K562 (cell line): ENCODE data around the gene PPP1R15A. TPM values are rescaled to one million over a fixed set of nuclear protein-coding genes. Genes with fewer than 3 reads are reported as not detected.

Source experiments
- ATAC-seq: fragments of 200-7000 bp; cut with Tn5 transposase; 3 replicates; pipeline ENCODE4 v1.9.1; 2020; ENCODE audit warnings: moderate library complexity
- BruUV-seq: library from RNA; stranded (reverse); fragments of 400-500 nt; replicated peaks from 2 replicates; lab custom pipeline; 2021; lab: Mats Ljungman, UMichigan
- CTCF ChIA-PET: fragments of 300-600 bp; formaldehyde crosslinking; extraction: SDS; loops from one replicate; lab custom pipeline; 2021; ENCODE audit warnings: low intra/inter-chr PET ratio; lab: Yijun Ruan, JAX
- POLR2A ChIA-PET: fragments of 300-600, 350-650 bp; sonication (Branson Sonifier 250); formaldehyde crosslinking; extraction: SDS; loops from one replicate; lab custom pipeline; 2021; ENCODE audit warnings: antibody characterized with exemption, inconsistent platforms; lab: Yijun Ruan, JAX
- DNase-seq, 4 experiments: peaks; one replicate each; pipeline versions ENCODE4 v3.0.0 to v3.0.0-alpha.2; 2011 to 2018; ENCODE audit warnings: low spot score in 3 of 4, mixed read lengths in 3 of 4; ENCODE audit errors: extremely low read depth in 1 of 4
- FAIRE-seq: peaks from 2 replicates; lab custom pipeline; 2011; peaks lifted over from hg19 to GRCh38; lab: Jason Lieb, UNC
- H2AFZ ChIP-seq: 2 replicates; pipeline ENCODE4 v1.6.0; 2011; ENCODE audit warnings: low read depth, low read length, control low read depth, inconsistent platforms
- H3K27ac ChIP-seq: fragments of 200-600 bp; 3 replicates; pipeline ENCODE4 v1.8.0; 2011; ENCODE audit warnings: low read depth, mild to moderate bottlenecking, control low read depth, inconsistent platforms, low read length, moderate library complexity, mixed read lengths; ENCODE audit errors: extremely low read depth
- H3K27me3 ChIP-seq, 2 experiments: fragments of 300-600 bp in 1 of 2; 2 replicates in 1 of 2; 3 replicates in 1 of 2; pipeline versions ENCODE4 v1.6.0 to v1.8.0; 2011; ENCODE audit warnings: inconsistent platforms in 2 of 2, low read length in 2 of 2, mild to moderate bottlenecking in 1 of 2, mixed read lengths in 1 of 2, moderate library complexity in 1 of 2; ENCODE audit not compliant: control insufficient read depth in 2 of 2, insufficient read depth in 2 of 2
- H3K36me3 ChIP-seq: fragments of 300-600 bp; 3 replicates; pipeline ENCODE4 v1.8.0; 2011; ENCODE audit warnings: mild to moderate bottlenecking, low read length, inconsistent platforms; ENCODE audit not compliant: control insufficient read depth, insufficient read depth
- H3K4me1 ChIP-seq, 2 experiments: fragments of 200-600 bp in 1 of 2; replicated peaks in 1 of 2; 2 replicates in 1 of 2; 3 replicates in 1 of 2; pipeline versions ENCODE4 v1.5.1 to v1.8.0; 2011; ENCODE audit warnings: inconsistent platforms in 2 of 2, low read length in 2 of 2, mild to moderate bottlenecking in 1 of 2, mixed read lengths in 1 of 2, moderate library complexity in 1 of 2; ENCODE audit not compliant: control insufficient read depth in 2 of 2, insufficient read depth in 2 of 2
- H3K4me2 ChIP-seq: 2 replicates; pipeline ENCODE4 v1.6.1; 2011; ENCODE audit warnings: low read length, control low read depth, inconsistent platforms, mixed read lengths; ENCODE audit not compliant: insufficient read depth
- H3K4me3 ChIP-seq: fragments of 200-600 bp; sonication (generic), shearing (Covaris generic); 2 replicates; pipeline ENCODE4 v1.5.1; 2016; ENCODE audit warnings: control low read depth, inconsistent platforms
- H3K79me2 ChIP-seq: fragments of 200-600 bp; 3 replicates; pipeline ENCODE4 v1.8.0; 2011; ENCODE audit warnings: low read length, inconsistent platforms; ENCODE audit not compliant: control insufficient read depth, insufficient read depth
- H3K9ac ChIP-seq, 2 experiments: 2 replicates each; pipeline versions ENCODE4 v1.6.0 to v1.6.1; 2011; ENCODE audit warnings: low read depth in 2 of 2, low read length in 2 of 2, control low read depth in 1 of 2, inconsistent platforms in 1 of 2, mild to moderate bottlenecking in 1 of 2, mixed read lengths in 1 of 2; ENCODE audit not compliant: insufficient read depth in 1 of 2
- H3K9me1 ChIP-seq: one replicate; pipeline ENCODE4 v1.6.0; 2011; ENCODE audit warnings: inconsistent platforms, mild to moderate bottlenecking, low read length, moderate library complexity; ENCODE audit not compliant: control insufficient read depth, insufficient read depth
- H3K9me3 ChIP-seq: replicated peaks from 2 replicates; pipeline ENCODE4 v1.5.1; 2011; ENCODE audit warnings: low read depth, low read length, inconsistent platforms; ENCODE audit not compliant: control insufficient read depth, insufficient read depth
- H4K20me1 ChIP-seq: replicated peaks from 2 replicates; pipeline ENCODE4 v1.6.1; 2011; ENCODE audit warnings: low read length, inconsistent platforms, mixed read lengths; ENCODE audit not compliant: control insufficient read depth, insufficient read depth
- NFATC3 ChIP-seq: fragments of 450-650 bp; IDR thresholded peaks from 2 replicates; pipeline ENCODE4 v1.6.1; 2017; ENCODE audit warnings: mild to moderate bottlenecking
- POLR2G ChIP-seq: fragments of 200-400 bp; formaldehyde crosslinking; IDR thresholded peaks from 2 replicates; pipeline ENCODE4 v1.6.1; 2017; ENCODE audit warnings: low read depth, mild to moderate bottlenecking, antibody characterized with exemption, low read length, moderate library complexity
- RBFOX2 ChIP-seq: fragments of 200-400 bp; formaldehyde crosslinking; IDR thresholded peaks from 2 replicates; pipeline ENCODE4 v1.6.1; 2017; ENCODE audit warnings: low read depth, mild to moderate bottlenecking, low read length, moderate library complexity
- SUPT5H ChIP-seq: fragments of 450-650 bp; IDR thresholded peaks from 2 replicates; pipeline ENCODE4 v1.6.1; 2016
- ZNF282 ChIP-seq: sonication (generic); formaldehyde crosslinking; IDR thresholded peaks from 2 replicates; pipeline ENCODE4 v1.8.1; 2023; ENCODE audit warnings: missing genetic modification reagents
- WGBS: fragments of 100-300 bp; shearing (Covaris generic); methylation state at CpG from one replicate; pipeline ENCODE4 v1.1.6; 2016; ENCODE audit warnings: low coverage, mixed read lengths; ENCODE audit not compliant: insufficient coverage; ENCODE audit errors: missing lambda C conversion rate; 5-methylcytosine and 5-hydroxymethylcytosine counted together
- in situ Hi-C: fragments of 300-500 bp; cut with MboI; formaldehyde crosslinking; loops from 4 replicates; pipeline ENCODE4 v1.15.0; 2018; ENCODE audit warnings: inconsistent platforms, mixed read lengths
- intact Hi-C: fragments of 100-400 bp; cut with micrococcal nuclease; formaldehyde crosslinking; loops from 2 replicates; pipeline ENCODE4 v1.14.2; 2022
- polyA plus RNA-seq, 8 experiments: library from polyadenylated mRNA; depleted of rRNA in 4 of 8; stranded (reverse) in 5 of 8; unstranded in 3 of 8; fragments of >200 nt; fragmentation: Nextera tagmentation in 2 of 8; fragmentation: Illumina TruSeq in 1 of 8; extraction: Ambion mirVana in 2 of 8; extraction: Trizol in 1 of 8; gene quantifications; 2 replicates each; pipeline versions ENCODE4 v1.2.1 to v1.2.3, GENCODE V29; 2011 to 2014; ENCODE audit warnings: inconsistent platforms in 1 of 8, missing spikeins in 1 of 8
- total RNA-seq, 7 experiments: library from RNA; depleted of rRNA in 6 of 7; stranded (reverse); fragments of >200 nt in 6 of 7; fragmentation: Illumina TruSeq in 2 of 7; extraction: Trizol in 2 of 7; gene quantifications; 2 replicates each; pipeline versions ENCODE4 v1.2.1 to v1.2.3, GENCODE V29; 2011 to 2021; ENCODE audit warnings: low replicate concordance in 1 of 7

Gene PPP1R15A
- total and polyA plus RNA-seq, 9 of the 15 experiments (the other 6 are each of a cell fraction or from before 2014, with no cell fraction given) = 0.42 to 73.7 (median 44.0) TPM

GRCh38 chr19:48922548-48923490 is 50.6 kb downstream of the PPP1R15A start:
- Histone ChIP-seq H3K27ac (no peak overlapping the region), H3K9me1 (no peaks in the 10 kb centered on the region), H3K9me3 (no peaks in the 10 kb centered on the region), H4K20me1 (no peaks in the 10 kb centered on the region), H3K27me3 (no peaks in the 10 kb centered on the region), H3K36me3 (peaks cover 55% of the 10 kb centered on the region; the same call in 2 of the 3 replicates), H3K4me1 (peaks cover 10 to 16% of the 10 kb centered on the region in 2 experiments; a peak in 4 of 5 replicates), H3K4me2 (no peak overlapping the region), H2AFZ (no peak overlapping the region), H3K79me2 (no peaks in the 10 kb centered on the region), H3K4me3 (no peak overlapping the region), H3K9ac (no peak overlapping the region)
- DNase-seq (no peak), FAIRE-seq (no peak), ATAC-seq (no peak)
- in situ Hi-C loops = no loop called here
- TF ChIP-seq ZNF282 (CRISPR knock-in tag) (no peak), RBFOX2 (peak; percentile 46), SUPT5H (peak; percentile 16; the same call in 1 of the 2 replicates), NFATC3 (no peak), POLR2G (0 out of 2 replicates have a peak, but pooled peaks have one; percentile 36)
- TSS peak; percentile 83 for BruUV-seq
- ChIA-PET POLR2A (interaction anchor here (1.0 to 3.5 kb wide), 3 partner anchors 10 to 48 kb away, joined by 3 to 19 read pairs (median 4); partner anchors contain the start of gene DHDH), CTCF (no interaction called here)
- 88% methylated on average over 18 of the region's 18 CpGs for WGBS
- intact Hi-C loops = no loop called here
